ENCODE results near the gene CPA4.

GRCh38 chr7:130369110-130369711 lies 76.2 kb downstream of the CPA4 start:
- TF ChIP-seq POLR2AphosphoS5 (IDR thresholded peaks at IDR 0.05; ENCODE audit: low read depth, low read length) (no peak), POLR2A (IDR thresholded peaks at IDR 0.05; ENCODE audit: low read depth, low read length) (no peak), TAF1 (IDR thresholded peaks at IDR 0.05; ENCODE audit: borderline replicate concordance, low read depth, low read length) (no peak)

Measured in GM12892 (cell line).